ENCODE measurements around the gene TBC1D3K.

DNA sequence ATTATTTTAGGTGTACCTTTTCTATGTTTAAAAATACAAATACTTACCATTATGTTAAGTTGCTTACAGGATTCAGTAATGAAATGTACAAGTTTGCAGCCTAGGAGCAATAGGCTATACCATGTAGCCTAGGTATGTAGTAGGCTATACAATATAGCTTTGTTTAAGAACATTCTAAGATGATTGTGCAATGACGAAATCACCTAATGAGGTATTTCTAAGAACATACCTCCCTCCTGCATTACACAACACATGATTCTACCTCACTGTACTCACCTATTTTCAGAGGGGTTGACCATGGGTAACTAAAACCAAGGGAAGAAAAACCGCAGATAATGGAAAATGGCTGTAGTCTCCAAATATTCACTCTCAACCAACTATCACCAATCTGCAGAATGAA lies 35.3 kb upstream of the TBC1D3K start:
- TF ChIP-seq, protein P1, sequence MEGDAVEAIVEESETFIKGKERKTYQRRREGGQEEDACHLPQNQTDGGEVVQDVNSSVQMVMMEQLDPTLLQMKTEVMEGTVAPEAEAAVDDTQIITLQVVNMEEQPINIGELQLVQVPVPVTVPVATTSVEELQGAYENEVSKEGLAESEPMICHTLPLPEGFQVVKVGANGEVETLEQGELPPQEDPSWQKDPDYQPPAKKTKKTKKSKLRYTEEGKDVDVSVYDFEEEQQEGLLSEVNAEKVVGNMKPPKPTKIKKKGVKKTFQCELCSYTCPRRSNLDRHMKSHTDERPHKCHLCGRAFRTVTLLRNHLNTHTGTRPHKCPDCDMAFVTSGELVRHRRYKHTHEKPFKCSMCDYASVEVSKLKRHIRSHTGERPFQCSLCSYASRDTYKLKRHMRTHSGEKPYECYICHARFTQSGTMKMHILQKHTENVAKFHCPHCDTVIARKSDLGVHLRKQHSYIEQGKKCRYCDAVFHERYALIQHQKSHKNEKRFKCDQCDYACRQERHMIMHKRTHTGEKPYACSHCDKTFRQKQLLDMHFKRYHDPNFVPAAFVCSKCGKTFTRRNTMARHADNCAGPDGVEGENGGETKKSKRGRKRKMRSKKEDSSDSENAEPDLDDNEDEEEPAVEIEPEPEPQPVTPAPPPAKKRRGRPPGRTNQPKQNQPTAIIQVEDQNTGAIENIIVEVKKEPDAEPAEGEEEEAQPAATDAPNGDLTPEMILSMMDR (IDR thresholded peaks at IDR 0.05) = no peak
- TF ChIP-seq POLR2AphosphoS5 (IDR thresholded peaks at IDR 0.05) = no peak

Data from upper lobe of left lung (tissue), 4 donors.